Immature natural killer cell (primary cell): ENCODE data around the gene NPTX1. TPM values are rescaled to one million over a fixed set of nuclear protein-coding genes. Genes with fewer than 3 reads are reported as not detected.

Experiments used
- DNase-seq, 3 donors: peaks; one replicate each; pipeline ENCODE4 v3.0.0; 2022; ENCODE audit warnings: mixed read lengths in 1 of 3
- H3K27ac Mint-ChIP-seq, 6 donors: one replicate each; pipeline ENCODE4 v1.8.0; 2020; ENCODE audit warnings: mixed read lengths in 6 of 6, mild to moderate bottlenecking in 5 of 6, inconsistent platforms in 4 of 6, moderate library complexity in 3 of 6
- H3K27me3 Mint-ChIP-seq, 3 donors: one replicate each; pipeline ENCODE4 v1.8.0; 2020 to 2021; ENCODE audit warnings: low read depth in 3 of 3, mild to moderate bottlenecking in 3 of 3, mixed read lengths in 3 of 3, moderate library complexity in 3 of 3, inconsistent platforms in 1 of 3
- H3K36me3 Mint-ChIP-seq, 3 donors: one replicate each; pipeline ENCODE4 v1.8.0; 2020; ENCODE audit warnings: mixed read lengths in 3 of 3, inconsistent platforms in 2 of 3, mild to moderate bottlenecking in 2 of 3
- H3K4me1 Mint-ChIP-seq, 2 donors: one replicate each; pipeline ENCODE4 v1.8.0; 2020; ENCODE audit warnings: inconsistent platforms in 2 of 2, mild to moderate bottlenecking in 2 of 2, mixed read lengths in 2 of 2, moderate library complexity in 1 of 2
- H3K4me3 Mint-ChIP-seq, 5 donors: one replicate each; pipeline ENCODE4 v1.8.0; 2020; ENCODE audit warnings: mild to moderate bottlenecking in 5 of 5, mixed read lengths in 5 of 5, inconsistent platforms in 3 of 5, moderate library complexity in 3 of 5
- H3K9me3 Mint-ChIP-seq, 6 donors: one replicate each; pipeline ENCODE4 v1.8.0; 2020; ENCODE audit warnings: mild to moderate bottlenecking in 6 of 6, mixed read lengths in 6 of 6, inconsistent platforms in 4 of 6, moderate library complexity in 3 of 6
- polyA plus RNA-seq, 3 donors: library from polyadenylated mRNA; unstranded; fragments of 300-500 nt; fragmentation: Illumina TruSeq; gene quantifications; one replicate each; pipeline ENCODE4 v1.2.3, GENCODE V29; 2021

NPTX1 gene
- polyA plus RNA-seq, 3 donors from 2014 or later = 0.13 to 1.5 TPM; not detected in 1

GRCh38 chr17:80424878-80425765 is 51.3 kb downstream of the NPTX1 start:
- H3K27ac Mint-ChIP-seq = peak overlapping the region in 1 of 6 donors; percentile 28
- no peak overlapping the region for H3K4me3 Mint-ChIP-seq
- H3K36me3 Mint-ChIP-seq = no peaks in the 10 kb centered on the region
- H3K9me3 Mint-ChIP-seq = no peaks in the 10 kb centered on the region
- peaks cover 7 to 16% of the 10 kb centered on the region in 2 donors for H3K4me1 Mint-ChIP-seq
- no peak for DNase-seq
- peaks cover 0 to 2% (median 1%) of the 10 kb centered on the region in 3 donors for H3K27me3 Mint-ChIP-seq

- DNase-seq = peak; percentile 49 to 61 (median 52)
- H3K9me3 Mint-ChIP-seq = no peaks in the 10 kb centered on the region
- H3K36me3 Mint-ChIP-seq = peaks cover 0 to 4% (median 0%) of the 10 kb centered on the region in 3 donors
- peaks cover 0 to 2% (median 1%) of the 10 kb centered on the region in 3 donors for H3K27me3 Mint-ChIP-seq
- peak overlapping the region in 4 of 6 donors; percentile 40 to 46 (median 43) for H3K27ac Mint-ChIP-seq
- peaks cover 7 to 18% of the 10 kb centered on the region in 2 donors for H3K4me1 Mint-ChIP-seq
- H3K4me3 Mint-ChIP-seq = peak overlapping the region in 3 of 5 donors; percentile 17 to 57 (median 29)
These were observed 52.1 kb downstream of the NPTX1 start for GRCh38 chr17:80424261-80424660.

- DNase-seq = no peak
- peak overlapping the region in 4 of 6 donors; percentile 40 to 46 (median 43) for H3K27ac Mint-ChIP-seq
These were observed 52.7 kb downstream of the NPTX1 start for GRCh38 chr17:80423536-80424225.

DNA sequence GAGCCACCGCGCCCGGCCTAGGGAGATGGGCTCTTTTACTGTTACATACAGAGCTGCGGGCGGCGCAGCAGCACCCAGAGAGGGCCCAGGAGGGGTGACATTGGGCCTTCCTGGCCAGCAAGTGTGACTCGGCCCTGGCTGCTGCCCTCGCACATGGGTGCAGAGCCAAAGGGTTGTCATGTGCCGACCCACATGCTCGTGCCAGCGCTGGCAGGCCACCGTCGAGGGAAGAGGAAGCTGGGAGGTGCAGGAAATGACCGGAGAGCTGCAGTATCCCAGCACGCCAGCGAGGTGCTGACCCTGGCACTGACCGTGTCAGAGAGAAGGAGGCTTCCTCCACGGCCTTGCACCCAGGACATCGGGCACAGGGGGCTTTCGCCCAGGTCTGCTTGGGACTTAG is 53.4 kb downstream of the NPTX1 start:
- Mint-ChIP-seq H3K9me3 (no peaks in the 10 kb centered on the region), H3K4me1 (peaks cover 8 to 18% of the 10 kb centered on the region in 2 donors), H3K4me3 (no peak overlapping the region), H3K27me3 (peaks cover 0 to 3% (median 2%) of the 10 kb centered on the region in 3 donors), H3K27ac (peak overlapping the region in 1 of 6 donors; percentile 46), H3K36me3 (peaks cover 0 to 7% (median 0%) of the 10 kb centered on the region in 3 donors)
- DNase-seq = no peak

More at GRCh38 chr17:80423536-80424225, 52.7 kb downstream of the NPTX1 start:
- Mint-ChIP-seq H3K9me3 (no peaks in the 10 kb centered on the region), H3K36me3 (peaks cover 0 to 4% (median 0%) of the 10 kb centered on the region in 3 donors), H3K4me1 (peaks cover 7 to 18% of the 10 kb centered on the region in 2 donors), H3K27me3 (peaks cover 0 to 2% (median 1%) of the 10 kb centered on the region in 3 donors), H3K4me3 (peak overlapping the region in 3 of 5 donors; percentile 17 to 57 (median 29))

DNA sequence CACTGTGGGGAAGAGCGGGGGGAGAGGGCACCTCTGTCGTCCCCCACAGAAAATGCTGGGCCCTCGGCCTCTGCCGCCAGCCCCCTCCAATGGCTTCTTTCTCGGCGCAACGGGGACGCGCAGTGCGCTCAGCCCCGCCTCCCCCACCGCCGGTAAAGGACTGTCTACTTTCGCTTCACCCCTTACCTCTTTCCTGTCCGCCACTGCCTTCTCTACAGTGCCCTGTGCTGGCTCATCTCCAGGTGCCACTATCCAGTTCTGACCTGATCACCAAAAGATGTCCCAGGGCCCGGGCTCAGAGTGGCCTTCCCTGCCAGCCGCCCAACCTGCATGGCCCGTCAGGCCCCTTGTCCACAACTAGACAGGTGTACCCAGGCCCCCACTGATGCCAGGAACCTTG is 54.1 kb downstream of the NPTX1 start:
- no peak overlapping the region for H3K27ac Mint-ChIP-seq
- peaks cover 0 to 2% (median 0%) of the 10 kb centered on the region in 6 donors for H3K9me3 Mint-ChIP-seq

GRCh38 chr17:80421381-80422090 is 54.9 kb downstream of the NPTX1 start:
- no peak overlapping the region for H3K27ac Mint-ChIP-seq

More for the DNA sequence above, 54.1 kb downstream of the NPTX1 start:
- peaks cover 12 to 18% of the 10 kb centered on the region in 2 donors for H3K4me1 Mint-ChIP-seq
- H3K27me3 Mint-ChIP-seq = peaks cover 0 to 3% (median 2%) of the 10 kb centered on the region in 3 donors
- no peak overlapping the region for H3K4me3 Mint-ChIP-seq
- DNase-seq = no peak
- peaks cover 0 to 10% (median 0%) of the 10 kb centered on the region in 3 donors for H3K36me3 Mint-ChIP-seq

DNA sequence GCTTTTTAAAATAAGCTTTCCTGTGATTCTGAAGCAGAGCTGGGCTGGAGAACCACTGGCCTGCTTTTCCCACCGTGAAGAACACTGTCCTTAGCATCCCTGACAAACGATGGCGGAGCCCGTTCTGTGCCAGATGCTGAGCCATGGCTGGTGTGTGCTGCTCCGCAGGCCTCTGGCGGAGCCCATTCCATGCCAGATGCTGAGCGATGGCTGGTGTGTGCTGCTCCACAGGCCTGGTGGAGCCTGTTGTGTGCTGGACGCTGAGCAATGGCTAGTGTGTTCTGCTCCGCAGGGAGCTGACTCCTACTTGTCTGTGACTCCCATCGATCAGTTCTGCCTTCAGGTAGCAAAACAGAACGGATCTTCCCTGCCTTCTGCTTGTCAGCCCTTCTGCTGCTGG is 57.2 kb downstream of the NPTX1 start:
- Mint-ChIP-seq H3K4me1 (peaks cover 29 to 31% of the 10 kb centered on the region in 2 donors), H3K36me3 (peaks cover 0 to 10% (median 0%) of the 10 kb centered on the region in 3 donors), H3K9me3 (peaks cover 0 to 2% (median 0%) of the 10 kb centered on the region in 6 donors), H3K27me3 (peaks cover 10 to 15% (median 11%) of the 10 kb centered on the region in 3 donors), H3K4me3 (no peak overlapping the region), H3K27ac (peak overlapping the region in 1 of 6 donors; percentile 53)
- no peak for DNase-seq

More at GRCh38 chr17:80421381-80422090, 54.9 kb downstream of the NPTX1 start:
- DNase-seq = no peak
- H3K27me3 Mint-ChIP-seq = peaks cover 0 to 3% (median 2%) of the 10 kb centered on the region in 3 donors
- H3K36me3 Mint-ChIP-seq = peaks cover 0 to 10% (median 0%) of the 10 kb centered on the region in 3 donors
- H3K4me1 Mint-ChIP-seq = peaks cover 13 to 20% of the 10 kb centered on the region in 2 donors
- peaks cover 0 to 2% (median 0%) of the 10 kb centered on the region in 6 donors for H3K9me3 Mint-ChIP-seq
- H3K4me3 Mint-ChIP-seq = no peak overlapping the region

GRCh38 chr17:80418589-80418988 is 57.8 kb downstream of the NPTX1 start:
- H3K4me1 Mint-ChIP-seq = peaks cover 28 to 29% of the 10 kb centered on the region in 2 donors
- peaks cover 0 to 10% (median 0%) of the 10 kb centered on the region in 3 donors for H3K36me3 Mint-ChIP-seq
- H3K4me3 Mint-ChIP-seq = peak overlapping the region in 1 of 5 donors; percentile 18

More at GRCh38 chr17:80418589-80418988, 57.8 kb downstream of the NPTX1 start:
- Mint-ChIP-seq H3K27me3 (peaks cover 8 to 17% (median 13%) of the 10 kb centered on the region in 3 donors), H3K9me3 (peaks cover 0 to 2% (median 0%) of the 10 kb centered on the region in 6 donors), H3K27ac (no peak overlapping the region)
- no peak for DNase-seq

Other genes starting within 250 kb of the NPTX1 start
- gene RNF213, start 215.8 kb downstream of the NPTX1 start, polyA plus RNA-seq = 100 to 1,000 TPM in 1 of 3 donors, 10 to 100 TPM in 2; 12.7 to 117 (median 25.9) TPM
- gene ENDOV, start 61.4 kb downstream of the NPTX1 start, polyA plus RNA-seq = 10 to 100 TPM in 1 of 3 donors, 1 to 10 TPM in 2; 8.1 to 11.7 (median 8.7) TPM
- 10 to 100 TPM in 1 of 3 donors, 1 to 10 TPM in 2; 1.8 to 10.2 (median 3.8) TPM for gene RPTOR, start 68.2 kb upstream of the NPTX1 start, polyA plus RNA-seq